ENCODE measurements around the gene PCDH19.
"Not testable (repeated sequence)": the region's sequence is repeated elsewhere in the genome, so short reads cannot be mapped to it uniquely, and the experiment has no call there.

The PCDH19 gene, protein sequence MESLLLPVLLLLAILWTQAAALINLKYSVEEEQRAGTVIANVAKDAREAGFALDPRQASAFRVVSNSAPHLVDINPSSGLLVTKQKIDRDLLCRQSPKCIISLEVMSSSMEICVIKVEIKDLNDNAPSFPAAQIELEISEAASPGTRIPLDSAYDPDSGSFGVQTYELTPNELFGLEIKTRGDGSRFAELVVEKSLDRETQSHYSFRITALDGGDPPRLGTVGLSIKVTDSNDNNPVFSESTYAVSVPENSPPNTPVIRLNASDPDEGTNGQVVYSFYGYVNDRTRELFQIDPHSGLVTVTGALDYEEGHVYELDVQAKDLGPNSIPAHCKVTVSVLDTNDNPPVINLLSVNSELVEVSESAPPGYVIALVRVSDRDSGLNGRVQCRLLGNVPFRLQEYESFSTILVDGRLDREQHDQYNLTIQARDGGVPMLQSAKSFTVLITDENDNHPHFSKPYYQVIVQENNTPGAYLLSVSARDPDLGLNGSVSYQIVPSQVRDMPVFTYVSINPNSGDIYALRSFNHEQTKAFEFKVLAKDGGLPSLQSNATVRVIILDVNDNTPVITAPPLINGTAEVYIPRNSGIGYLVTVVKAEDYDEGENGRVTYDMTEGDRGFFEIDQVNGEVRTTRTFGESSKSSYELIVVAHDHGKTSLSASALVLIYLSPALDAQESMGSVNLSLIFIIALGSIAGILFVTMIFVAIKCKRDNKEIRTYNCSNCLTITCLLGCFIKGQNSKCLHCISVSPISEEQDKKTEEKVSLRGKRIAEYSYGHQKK (N-terminal part only)

DNA sequence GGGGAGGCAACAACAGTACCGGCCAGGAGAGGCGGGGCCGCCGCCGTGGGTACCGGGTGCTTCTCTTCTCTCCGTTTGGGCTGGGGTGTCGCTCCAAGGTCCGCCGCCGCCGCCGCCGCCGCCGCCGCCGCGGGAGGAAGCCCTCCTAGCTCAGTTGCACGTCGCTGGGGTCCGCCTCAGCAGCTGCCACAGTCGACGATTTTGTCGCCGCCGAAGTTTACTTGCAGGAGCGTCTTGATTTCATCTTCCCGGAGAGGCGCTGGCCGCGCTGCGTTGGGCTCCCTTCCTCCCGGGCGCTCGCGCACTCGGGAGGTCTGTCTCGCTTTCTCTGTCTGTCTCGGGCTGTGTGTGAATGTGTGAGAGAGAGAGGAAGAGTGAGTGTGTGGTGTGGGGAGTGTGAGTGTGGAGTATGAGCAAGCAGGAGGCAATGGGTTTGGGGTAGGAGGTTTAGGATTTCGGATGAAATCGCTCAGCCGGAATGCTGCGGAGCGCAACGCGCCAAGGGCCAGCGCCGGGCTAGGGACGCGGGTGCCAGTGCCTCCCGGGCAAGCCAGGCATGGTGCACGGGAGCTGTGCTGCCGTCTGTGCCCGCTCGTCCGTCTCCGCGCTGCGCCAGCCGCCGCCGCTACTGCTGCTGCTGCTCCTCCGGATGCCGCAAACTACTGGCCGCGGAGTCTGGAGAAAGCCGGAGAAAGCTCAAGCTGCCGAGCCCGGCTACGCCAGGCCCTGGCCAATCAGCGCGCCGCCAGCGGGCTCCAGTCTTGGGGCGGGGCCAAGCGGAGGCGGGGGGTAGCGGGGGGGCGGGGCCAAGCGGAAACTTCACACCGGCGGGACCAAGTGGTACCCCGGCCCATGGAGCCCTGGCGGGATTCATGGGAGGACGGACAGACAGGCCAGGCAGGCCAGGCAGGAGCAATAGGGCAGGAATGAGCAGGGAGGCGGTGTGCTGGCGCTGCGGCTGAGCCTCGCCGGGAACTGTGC is at the start of gene PCDH19:
TSS of gene PCDH19 (minus strand) at position 664 of the 981 bp plus-strand sequence. CDS start 1,676 bp downstream, outside the sequence.
- DNase-seq (ENCODE audit: low read depth in 2 of 3, low spot score in 1 of 3) = peak in 2 of 3 donors; percentile 29 to 32

DNA sequence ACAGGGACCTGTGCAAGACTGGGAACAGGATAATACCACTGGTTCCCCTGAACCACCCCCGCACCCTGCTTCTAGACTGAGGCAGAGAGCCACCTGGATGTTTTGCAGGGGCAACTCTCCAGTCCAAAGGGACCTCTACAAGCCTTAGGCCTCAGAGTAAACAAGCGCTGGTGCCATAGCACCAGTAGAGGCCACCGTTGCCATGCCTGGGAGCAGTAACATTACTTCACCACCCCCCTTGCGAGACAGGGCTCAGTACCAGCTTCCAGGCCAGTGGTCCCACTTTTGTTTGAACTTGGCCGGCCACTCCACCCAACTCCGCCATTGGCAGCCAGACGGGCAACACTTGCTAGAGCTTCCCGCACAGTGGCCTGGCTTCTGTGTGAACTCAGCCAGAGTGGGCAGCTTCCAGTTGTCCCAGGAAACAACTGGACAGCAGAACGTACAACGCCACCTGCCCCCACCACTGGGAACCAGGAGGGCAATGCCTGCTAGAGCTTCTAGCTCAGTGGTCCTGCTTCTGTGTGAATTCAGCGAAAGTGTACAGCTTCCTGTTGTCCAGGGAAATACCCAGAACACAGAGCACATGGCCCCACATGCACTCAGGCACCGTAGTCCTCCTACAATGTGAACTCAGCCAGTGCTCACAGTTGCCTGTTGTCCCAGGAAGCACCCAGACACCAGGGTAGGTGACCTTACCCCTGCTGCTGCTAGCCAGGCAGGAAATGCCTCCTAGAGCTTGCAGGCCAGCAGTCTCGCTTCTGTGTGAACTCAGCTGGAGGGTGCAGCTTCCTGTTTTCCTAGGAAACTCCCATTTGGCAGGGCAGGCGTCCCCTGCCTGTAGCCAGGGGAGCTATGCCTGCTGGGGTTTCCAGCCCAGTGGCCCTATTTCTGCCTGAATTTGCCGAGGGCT is 39.9 kb upstream of the PCDH19 start:
- no peak for DNase-seq (ENCODE audit: low read depth in 2 of 3, low spot score in 1 of 3)

DNA sequence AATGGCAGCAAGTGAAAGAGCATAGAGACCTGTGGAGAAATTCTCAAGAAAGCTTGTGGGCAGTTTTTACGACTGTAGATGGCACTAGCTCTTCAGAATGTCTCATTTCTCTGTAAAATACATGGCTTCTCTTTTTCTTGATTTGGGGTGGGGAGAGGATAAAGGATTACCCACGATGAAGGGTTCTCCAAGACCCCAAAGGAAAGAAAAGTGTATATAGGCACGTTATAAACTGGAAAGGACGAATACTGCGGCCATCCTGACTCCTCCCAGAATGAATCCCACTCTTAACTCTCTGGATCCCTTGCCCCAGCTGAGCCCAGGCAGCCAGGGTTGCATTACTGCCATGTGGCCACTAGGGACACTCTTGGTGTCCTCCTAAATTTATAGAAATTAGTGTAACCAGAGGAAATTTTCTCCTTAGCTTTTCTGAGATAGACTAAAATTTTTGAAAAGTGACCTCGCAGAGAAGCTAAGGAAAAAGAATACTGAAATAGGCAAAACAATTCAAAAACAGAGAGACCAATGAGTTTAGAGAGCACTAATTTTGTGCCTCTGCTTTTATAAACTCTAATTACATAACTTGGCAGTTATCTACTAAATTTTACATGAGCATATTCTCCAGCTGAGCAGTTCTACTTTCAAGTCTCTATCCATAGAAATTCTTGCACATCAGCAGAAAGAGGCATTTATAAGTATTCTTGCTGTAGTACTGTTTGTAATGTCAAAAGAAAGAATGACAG is 37.8 kb upstream of the PCDH19 start:
- DNase-seq (ENCODE audit: low read depth in 2 of 3, low spot score in 1 of 3) = peak in 1 of 3 donors; percentile 19

DNA sequence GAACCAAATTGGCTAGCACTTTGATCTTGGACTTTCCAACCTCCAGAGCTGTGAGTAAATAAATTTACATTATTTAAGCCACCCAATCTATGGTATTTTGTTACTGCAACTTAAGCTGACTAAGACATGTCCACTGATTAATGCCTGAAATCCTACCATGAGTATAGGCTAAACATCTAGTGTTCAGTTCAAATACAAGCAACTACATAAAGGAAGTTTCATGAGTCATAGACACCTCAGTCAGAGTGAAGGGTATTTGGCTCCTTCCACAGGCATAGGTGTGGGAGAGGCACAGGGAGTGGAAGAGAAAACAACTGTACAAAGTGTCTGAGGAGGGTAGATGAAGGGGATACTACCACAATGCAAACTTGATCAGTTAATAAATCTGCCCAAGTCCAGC is 35.5 kb upstream of the PCDH19 start:
- DNase-seq (ENCODE audit: low read depth in 2 of 3, low spot score in 1 of 3) = no peak

DNA sequence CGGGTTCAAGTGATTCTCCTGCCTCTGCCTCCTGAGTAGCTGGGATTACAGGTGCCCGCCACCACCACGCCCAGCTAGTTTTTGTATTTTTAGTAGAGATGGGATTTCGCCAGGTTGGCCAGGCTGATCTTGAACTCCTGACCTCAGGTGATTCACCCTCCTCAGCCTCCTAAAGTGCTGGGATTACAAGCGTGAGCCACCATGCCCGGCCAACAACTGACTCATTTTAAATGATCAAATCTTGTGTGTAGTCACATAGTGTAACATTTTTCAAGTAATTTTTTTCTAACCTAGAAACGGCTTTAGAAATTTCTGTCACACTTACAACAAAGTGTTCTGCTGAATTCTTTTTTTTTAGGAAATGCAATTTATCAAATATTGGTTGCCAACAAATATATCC is 31.2 kb upstream of the PCDH19 start:
- not testable (repeated sequence) for DNase-seq (ENCODE audit: low read depth in 2 of 3, low spot score in 1 of 3)

DNA sequence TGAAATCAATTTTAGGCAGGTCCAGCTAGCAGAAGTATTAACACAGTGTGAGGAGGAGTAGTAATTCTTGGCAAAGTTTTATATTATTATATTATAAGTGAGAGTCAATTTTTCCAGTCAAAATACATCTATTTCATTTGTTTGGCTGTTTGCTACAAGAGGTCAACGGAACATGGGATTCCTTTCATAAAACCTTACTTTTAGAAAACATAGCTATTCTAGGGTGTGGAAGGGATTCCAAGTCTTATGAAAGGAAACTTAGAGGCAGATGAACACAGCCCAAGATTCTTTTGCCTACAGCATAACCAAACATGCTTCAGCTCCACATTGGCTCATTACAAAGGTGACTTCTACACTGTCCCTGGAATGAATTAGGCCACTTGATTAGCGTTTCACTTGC is 29.9 kb upstream of the PCDH19 start:
- DNase-seq (ENCODE audit: low read depth in 2 of 3, low spot score in 1 of 3) = no peak

DNA sequence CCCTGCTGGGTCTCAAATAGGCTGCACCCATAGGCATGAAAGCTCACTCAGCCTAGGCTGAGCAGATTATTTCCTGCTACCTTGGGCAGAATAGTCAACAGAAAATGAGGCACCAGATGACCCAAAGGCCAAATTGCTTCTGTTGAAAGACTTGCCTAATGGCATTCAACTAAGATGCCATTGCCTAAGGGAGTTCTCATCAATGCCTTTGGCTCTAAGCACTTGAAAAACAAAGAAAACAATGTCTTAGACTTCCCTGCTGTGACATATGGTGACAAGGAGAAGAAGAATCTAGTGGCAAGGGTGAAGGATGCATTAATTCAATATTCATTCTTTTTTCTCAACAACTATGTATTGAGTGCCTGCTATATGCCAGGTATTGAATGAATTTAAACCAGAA is 25.7 kb upstream of the PCDH19 start:
- no peak for DNase-seq (ENCODE audit: low read depth in 2 of 3, low spot score in 1 of 3)

DNA sequence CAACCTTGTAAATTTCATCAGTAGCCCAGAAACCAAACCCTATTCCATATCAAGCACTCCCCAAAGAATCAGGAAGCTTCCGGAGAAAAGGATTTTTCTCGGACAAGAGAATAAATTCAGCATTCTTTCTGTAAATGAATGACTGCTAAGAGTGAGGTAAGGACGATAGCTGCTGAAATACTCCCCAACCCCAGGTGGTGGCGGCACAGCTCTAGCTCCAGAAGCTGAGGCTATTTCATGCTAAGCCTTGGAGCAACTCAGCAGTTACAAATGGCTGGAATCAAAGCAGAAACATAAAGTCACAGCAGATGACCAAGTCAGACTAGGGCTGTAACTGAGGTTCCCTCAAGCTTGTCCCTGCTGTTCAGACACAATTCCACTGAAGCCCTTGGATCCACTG is 13.9 kb upstream of the PCDH19 start:
- no peak for DNase-seq (ENCODE audit: low read depth in 2 of 3, low spot score in 1 of 3)

DNA sequence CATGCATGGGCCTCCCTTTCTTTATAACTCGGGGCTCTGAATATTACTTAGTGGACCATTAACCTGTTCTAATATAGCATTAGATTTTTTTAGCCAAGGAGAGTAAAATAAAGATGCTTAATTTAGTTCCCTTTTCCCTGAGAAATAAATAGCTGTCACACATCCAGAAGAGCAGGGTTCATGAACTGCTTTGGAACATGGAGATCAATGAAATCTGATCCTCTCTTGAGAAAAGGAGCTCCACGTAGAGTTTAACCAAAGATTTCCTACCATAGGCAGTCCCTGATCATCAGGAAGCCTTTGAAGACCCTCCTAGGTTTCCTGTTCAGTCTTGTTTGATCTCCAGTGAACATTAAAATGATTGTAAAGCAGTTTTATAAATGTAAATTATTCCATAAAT is 8.5 kb upstream of the PCDH19 start:
- no peak for DNase-seq (ENCODE audit: low read depth in 2 of 3, low spot score in 1 of 3)

DNA sequence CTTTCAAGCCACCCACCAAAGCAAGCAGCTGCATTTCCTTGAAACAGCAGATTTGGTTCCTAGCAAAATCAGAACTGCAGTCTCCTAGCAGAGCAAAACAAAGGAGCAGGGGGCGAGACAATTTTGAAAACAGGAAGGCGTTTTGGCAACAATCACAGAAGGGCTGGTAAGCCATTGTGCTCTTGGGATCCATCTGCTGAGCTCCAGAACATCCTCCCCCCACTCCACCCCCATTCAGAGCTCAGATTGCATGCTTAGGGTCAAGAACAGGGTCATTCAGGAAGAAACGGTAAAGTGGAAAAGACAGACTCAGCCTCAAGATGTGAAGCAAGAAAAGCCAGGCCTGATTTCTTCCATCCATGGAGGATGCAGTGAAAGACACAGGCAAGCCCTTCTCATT is 7.6 kb upstream of the PCDH19 start:
- no peak for DNase-seq (ENCODE audit: low read depth in 2 of 3, low spot score in 1 of 3)

DNA sequence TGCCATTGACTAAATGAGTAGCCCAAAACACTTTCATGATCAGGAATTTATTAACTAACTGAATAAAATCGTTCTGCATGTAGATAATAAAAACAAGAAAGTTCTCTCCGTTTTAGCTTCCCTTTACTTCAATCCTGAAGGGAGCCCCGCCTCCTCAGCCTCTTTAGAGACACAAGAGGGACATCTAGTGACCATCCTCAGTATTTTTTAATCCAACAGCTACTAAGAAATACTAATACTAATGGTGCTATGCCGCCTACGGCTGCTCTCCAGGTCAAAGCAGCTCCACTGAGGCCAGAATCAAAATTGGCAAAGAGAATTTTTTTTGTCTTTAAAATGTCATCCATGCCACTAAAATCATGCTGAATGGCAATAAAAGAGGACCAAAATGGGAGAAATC is 3.2 kb upstream of the PCDH19 start:
- peak in 1 of 3 donors; percentile 27 for DNase-seq (ENCODE audit: low read depth in 2 of 3, low spot score in 1 of 3)

DNA sequence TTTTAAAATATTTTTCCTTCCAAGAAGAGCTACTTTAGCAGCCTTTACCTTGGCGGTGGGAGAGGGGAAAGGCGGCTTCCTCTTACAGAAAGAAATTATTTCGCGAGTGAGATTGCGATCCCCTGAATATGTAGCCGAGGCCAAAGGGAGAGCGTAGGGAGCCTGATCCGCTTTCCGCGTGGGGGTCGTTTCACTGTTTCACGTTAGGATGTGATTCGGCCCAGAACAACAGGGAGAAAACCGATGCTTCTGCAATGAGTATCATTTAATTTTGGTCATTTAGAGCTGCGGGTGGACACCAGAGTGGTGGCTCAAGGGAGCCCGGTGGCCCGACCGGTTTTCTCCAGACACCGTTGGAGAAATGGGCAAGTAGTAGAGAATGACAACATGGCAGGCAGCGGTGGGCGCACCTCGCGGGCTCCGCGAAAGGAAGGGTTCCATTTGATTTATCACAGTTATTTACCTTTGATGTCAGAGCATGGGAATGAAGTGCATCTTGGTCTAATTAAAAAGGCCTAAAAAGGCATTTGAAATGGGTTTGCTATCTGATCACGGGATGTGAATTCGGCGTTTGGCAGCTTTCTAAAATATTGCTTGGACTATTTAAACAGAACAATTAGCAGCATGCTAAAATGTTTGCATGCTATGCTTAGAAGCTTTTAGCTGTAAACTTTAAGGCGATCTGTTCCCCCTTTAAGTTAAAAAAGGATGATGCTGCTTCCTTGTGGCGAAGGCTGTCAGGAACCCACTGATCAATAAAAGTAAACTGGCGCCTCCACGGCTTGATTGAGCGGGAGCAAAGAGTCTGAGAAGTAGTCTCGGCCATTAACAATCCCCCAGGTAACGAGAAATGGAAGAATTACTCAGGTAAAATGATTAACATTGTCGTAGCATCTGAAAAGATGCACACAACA is 2.0 kb upstream of the PCDH19 start:
- DNase-seq (ENCODE audit: low read depth in 2 of 3, low spot score in 1 of 3) = no peak

DNA sequence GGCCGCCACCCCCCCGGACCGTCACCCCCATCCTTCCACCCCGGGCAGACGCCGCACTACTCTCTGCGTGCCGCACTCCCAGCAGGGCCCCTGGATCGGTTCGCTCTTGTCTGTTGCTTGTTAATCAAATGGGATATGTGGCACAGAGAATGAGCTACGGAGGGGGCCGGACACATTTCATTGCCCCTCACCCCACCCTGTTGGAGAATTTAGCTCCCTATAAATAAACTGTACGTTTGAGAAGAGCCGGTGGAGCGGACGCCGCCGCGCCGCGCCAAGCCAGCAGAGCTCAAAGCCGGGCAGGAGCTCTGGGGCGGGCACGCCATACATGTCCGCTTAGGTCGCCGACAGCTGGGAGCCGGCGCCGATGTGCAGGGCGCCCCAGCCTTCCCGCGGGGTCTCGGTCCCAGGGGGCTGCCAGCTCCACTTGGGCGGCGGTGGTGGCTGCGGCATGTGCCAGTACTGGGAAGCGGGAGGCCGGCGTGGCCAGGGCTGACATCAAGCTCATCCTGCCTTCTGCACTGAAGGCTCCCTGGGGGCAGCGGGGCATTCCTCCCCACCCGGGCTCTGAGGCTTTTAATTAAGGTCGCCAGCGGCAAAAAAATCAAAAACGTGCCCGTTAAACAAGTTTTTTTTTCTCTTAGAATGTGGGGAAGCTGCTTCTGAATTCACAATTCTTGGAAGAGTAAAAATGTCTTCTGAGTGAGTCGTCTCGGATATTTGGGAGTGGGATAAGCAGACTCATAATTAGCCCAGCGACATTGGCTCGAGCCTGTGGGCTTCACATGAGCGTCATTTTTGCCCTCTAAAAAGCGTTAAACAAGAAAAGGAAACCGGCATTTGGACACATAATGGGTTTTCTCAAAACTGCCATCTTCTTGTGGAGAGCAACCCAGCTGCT is 1.1 kb upstream of the PCDH19 start:
- no peak for DNase-seq (ENCODE audit: low read depth in 2 of 3, low spot score in 1 of 3)

DNA sequence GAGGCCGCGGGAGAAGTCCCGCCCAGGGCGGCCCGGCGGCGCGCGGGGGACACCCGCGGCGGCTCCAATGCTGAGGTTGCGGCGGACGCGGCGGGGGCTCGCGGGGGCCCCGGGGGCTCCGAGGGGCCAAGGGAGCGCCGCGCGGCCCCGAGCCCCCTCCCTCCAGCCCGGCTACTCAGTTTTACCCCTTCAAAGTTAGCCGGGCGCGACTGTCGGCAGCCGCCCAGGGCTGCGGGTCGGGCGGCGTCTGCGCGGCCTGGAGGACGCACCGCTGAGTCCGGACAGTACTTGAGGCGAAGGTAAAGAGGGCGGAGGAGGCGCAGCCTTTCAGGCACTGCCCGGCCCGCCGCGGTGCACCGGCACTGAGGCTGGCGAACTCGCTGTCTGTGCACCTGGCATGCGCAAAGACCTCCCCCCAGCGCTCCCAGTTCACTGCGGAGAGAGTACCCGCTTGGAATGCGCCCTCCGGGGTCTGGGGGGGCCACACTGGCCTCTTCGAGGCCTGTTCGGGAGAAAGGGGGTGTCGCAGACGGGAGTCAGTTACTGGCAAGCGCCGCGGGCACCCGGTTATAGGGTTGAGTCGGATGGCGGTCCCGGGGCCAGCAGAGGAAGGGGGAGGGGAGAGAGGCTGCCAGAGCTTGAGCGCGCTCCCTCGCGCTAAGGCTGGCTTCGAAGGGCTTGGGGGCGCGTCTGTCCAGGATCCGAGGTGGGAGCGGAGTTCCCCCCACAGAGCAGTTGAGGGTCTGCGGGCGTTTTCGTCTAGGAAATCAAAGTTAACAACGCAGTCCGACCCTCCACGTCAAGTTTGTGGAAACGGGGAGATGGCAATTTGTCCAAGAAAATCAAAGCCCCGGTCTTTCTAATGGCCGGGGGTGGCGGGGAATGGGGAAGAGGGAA is 1.1 kb downstream of the PCDH19 start:
- no peak for DNase-seq (ENCODE audit: low read depth in 2 of 3, low spot score in 1 of 3)

DNA sequence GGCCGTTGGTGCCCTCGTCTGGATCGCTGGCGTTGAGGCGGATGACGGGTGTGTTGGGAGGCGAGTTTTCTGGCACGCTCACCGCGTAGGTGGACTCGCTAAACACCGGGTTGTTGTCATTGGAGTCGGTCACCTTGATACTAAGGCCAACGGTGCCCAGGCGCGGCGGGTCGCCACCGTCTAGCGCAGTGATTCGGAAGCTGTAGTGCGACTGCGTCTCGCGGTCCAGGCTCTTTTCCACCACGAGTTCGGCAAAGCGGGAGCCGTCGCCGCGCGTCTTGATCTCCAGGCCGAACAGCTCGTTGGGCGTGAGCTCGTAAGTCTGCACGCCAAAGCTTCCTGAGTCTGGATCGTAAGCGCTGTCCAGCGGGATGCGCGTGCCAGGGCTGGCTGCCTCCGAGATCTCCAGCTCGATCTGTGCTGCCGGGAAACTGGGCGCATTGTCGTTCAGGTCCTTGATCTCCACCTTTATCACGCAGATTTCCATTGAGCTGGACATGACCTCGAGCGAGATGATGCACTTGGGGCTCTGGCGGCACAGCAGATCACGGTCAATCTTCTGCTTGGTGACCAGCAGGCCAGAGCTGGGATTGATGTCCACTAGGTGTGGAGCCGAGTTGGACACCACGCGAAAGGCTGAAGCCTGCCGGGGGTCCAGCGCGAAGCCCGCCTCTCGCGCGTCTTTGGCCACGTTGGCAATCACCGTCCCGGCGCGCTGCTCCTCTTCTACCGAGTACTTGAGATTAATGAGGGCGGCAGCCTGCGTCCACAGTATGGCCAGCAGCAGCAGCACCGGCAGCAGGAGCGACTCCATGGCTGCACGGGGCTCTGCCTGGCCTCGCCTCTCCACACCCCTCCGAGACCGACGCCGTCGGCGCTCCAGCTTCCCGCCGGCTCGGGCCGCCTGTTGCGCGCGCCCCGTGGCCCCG is 2.0 kb downstream of the PCDH19 start:
- DNase-seq (ENCODE audit: low read depth in 2 of 3, low spot score in 1 of 3) = no peak

All from stimulated activated CD4-positive, alpha-beta T cell treated with anti-CD3 and anti-CD28 coated beads, Interleukin-12 subunit alpha, Interleukin-12 subunit beta, amount 100 ng/mL, for 48 hours (primary cell).